ENCODE measurements around the gene ARMC10.
"Not testable (repeated sequence)": the region's sequence is repeated elsewhere in the genome, so short reads cannot be mapped to it uniquely, and the experiment has no call there.

ARMC10 gene

DNA sequence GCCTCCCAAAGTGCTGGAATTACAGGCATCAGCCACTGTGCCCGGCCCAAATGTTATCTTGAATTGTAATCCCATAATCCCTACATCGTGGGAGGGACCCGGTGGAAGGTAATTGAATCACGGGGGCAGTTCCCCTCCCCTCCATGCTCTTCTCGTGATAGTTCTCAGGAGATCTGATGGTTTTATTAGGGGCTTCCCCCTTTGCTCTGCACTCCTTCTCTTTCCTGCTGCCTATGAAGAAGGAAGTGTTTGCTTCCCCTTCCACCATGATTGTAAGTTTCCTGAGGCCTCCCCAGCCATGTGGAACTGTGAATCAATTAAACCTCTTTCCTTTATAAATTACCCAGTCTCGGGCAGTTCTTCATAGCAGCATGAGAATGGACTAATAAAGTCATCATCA lies 3.3 kb downstream of the ARMC10 start:
- DNase-seq (ENCODE audit: low read depth) = not testable (repeated sequence)

DNA sequence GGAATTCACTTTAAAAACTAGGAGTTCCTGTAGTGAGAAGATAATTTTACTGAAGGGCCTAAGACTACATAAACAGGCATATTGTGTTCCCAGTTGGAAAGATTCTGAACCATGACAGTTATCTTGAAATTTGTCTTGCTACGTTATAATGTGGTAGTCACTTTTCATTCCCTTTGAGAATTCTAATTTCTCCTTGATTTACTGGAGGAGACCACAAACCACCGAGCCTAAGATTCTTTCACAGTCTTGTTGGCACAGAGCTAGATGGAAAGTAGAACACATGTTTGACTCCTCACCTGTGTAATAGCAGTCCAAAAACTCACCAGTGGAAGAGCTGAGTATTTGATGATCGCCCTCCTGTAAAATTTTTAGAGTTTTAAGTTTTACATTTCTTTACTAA lies 4.9 kb downstream of the ARMC10 start:
- DNase-seq (ENCODE audit: low read depth) = no peak

DNA sequence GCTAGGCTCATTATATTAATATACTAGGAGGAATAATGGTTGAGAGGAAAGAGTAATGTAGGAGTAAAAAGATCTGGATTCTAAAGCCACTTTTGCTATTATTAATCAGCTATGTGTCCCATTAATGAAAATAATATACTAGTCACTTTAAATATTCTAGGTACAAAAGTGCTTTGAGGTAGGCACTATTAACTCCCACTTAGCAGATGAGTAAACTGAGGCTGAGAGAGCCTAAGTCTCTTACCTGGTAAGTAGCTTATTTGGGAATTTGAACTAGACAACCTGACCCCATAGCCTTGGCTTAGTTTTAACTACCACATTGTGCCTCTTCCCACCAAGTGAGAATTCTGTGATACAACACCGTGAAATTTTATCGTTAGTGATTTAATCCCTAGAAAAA lies 6.0 kb downstream of the ARMC10 start:
- DNase-seq (ENCODE audit: low read depth) = no peak

DNA sequence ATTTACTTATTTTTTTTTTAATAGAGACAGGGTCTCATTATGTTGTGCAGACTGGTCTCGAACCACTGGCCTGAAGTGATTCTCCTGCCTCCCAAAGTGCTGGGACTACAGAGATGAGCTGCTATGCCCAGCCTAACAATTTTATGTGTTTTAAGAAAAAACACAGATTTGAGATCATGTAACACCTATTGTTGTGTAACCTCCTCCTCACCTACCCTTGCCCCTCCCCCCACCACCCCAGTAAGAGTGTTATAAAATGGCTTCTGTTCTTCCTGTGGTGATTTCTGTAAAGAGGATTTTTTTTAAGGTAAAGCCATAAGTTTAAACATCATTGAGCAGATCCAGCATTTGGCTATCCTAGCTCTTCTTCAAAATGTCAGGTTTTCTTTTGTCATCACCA lies 7.6 kb downstream of the ARMC10 start:
- DNase-seq (ENCODE audit: low read depth) = no peak

DNA sequence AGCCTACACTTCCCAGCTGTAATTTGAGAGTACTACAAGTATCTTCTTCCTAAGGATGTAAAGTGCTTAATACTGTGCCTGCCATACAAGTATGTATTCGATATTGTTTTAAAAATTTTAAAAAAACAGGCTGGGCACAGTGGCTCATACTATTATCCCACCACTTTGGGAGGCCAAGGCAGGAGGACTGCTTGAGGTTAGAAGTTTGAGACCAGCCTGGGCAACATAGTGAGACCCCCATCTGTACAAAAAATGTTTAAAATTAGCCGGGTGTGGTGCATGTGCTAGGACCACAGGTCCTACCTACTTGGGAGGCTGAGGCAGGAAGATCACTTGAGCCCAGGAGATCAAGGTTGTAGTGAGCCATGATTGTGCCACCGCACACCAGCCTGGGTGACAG lies 8.3 kb downstream of the ARMC10 start:
- no peak for DNase-seq (ENCODE audit: low read depth)

DNA sequence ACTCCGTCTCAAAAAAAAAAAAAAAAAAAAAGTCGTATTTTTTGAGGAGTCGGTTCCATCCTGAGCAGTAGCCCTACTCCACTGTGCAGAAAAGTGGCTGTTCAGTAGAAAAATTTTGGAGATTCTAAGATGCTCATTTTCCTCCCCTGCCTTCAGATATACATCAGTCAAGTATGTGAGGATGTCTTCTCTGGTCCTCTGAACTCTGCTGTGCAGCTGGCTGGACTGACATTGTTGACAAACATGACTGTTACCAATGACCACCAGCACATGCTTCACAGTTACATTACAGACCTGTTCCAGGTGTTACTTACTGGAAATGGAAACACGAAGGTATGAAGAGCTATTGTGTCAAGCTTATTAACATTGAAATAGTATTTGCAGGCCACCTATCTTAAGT lies 17.4 kb downstream of the ARMC10 start:
- not testable (repeated sequence) for DNase-seq (ENCODE audit: low read depth)

DNA sequence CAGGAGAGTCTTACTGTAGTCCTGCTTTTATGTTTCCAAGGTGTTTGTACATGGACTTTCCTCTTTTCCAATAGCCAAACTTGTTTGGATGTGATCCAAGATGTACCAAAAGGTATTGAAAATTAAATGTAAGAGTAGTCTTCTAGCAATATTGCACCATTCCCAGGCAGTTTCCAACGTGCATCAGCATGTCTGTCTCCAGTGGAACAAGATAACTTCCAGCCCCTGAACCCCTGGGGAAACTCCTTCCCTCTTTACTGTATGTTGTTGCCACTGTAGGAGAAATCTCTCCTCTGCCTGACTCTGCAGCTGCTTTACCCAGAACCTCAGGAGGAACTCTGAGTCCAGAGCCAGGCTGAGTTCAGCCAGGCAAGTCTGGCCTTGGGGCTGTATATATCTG lies 18.5 kb downstream of the ARMC10 start:
- no peak for DNase-seq (ENCODE audit: low read depth)

DNA sequence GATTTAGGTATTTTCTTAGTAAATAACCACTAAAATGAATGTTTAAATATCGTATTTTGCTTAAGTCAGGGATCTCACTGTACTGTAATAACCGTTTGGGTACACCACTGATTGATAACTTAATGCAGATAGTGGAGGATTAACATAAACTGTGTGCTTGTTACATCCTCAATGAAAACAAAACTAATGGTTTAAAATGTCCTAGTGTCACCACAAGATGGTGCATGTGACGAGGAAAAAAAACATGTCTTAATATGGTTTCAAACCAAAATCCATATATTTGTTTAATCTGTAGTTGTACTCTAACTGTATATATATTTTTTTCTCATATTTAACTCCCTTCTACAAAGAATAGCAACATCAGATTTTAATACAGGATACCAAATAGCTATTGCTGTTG lies 19.2 kb downstream of the ARMC10 start:
- DNase-seq (ENCODE audit: low read depth) = no peak

DNA sequence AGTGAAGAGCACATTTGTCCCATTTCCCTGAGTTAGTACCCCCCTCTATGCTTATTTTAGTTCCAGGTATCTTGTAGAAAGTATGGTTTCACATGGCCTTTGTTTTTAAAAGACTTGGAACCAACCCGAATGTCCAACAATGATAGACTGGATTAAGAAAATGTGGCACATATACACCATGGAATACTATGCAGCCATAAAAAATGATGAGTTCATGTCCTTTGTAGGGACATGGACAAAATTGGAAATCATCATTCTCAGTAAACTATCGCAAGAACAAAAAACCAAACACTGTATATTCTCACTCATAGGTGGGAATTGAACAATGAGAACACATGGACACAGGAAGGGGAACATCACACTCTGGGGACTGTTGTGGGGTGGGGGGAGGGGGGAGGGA lies 20.6 kb downstream of the ARMC10 start:
- DNase-seq (ENCODE audit: low read depth) = not testable (repeated sequence)

DNA sequence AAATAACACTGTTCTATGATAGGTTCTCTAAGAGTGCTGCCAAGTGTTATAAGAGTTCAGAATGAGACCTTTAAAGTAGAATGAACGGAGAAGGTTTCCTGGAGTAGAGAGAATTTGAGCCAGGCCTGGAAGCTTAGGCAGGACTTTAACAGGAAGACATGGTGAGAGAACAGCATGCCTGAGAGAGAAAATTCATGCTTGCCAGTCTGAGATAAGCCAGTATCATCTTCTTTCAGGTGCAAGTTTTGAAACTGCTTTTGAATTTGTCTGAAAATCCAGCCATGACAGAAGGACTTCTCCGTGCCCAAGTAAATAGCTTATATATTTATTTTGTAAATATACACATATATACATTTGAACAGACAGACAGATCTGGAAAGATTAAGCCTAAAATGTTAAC lies 22.1 kb downstream of the ARMC10 start:
- no peak for DNase-seq (ENCODE audit: low read depth)

DNA sequence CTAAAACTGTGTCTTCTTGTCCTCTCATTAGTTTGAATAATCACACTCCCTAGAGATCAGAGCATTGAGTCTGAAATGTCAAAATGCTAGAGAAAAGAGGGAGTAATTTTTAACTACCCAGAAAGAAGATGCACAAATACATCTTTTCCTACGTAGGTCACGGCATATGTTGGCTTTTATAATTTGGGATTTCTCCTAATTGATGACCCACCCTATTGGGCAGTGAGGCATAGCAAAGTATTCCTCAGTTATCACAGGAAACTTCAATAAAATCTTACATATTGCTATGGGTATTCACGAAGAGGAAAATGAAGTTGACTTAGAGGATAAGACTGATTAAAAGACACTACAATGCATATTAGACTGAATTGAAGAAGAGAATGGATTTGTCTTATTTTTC lies 25.4 kb downstream of the ARMC10 start:
- DNase-seq (ENCODE audit: low read depth) = no peak

DNA sequence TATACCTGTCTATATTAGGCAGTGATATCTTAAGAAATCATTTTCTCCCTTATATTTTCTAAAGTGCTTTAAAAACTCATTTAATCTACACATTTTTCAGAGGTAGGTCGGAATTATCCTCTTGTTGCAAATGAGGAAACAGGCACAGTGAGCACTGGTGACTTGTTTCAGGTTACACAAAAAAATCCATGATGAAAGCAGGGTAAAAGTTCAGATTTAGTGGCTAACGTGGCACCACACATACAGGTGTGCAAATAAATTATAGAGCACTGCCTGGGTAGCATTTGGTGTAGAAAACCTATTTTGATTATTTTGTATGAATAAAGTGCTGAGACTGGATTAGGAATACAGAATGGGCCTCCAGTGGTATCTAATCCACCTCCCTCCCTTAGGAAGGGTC lies 26.6 kb downstream of the ARMC10 start:
- DNase-seq (ENCODE audit: low read depth) = no peak

DNA sequence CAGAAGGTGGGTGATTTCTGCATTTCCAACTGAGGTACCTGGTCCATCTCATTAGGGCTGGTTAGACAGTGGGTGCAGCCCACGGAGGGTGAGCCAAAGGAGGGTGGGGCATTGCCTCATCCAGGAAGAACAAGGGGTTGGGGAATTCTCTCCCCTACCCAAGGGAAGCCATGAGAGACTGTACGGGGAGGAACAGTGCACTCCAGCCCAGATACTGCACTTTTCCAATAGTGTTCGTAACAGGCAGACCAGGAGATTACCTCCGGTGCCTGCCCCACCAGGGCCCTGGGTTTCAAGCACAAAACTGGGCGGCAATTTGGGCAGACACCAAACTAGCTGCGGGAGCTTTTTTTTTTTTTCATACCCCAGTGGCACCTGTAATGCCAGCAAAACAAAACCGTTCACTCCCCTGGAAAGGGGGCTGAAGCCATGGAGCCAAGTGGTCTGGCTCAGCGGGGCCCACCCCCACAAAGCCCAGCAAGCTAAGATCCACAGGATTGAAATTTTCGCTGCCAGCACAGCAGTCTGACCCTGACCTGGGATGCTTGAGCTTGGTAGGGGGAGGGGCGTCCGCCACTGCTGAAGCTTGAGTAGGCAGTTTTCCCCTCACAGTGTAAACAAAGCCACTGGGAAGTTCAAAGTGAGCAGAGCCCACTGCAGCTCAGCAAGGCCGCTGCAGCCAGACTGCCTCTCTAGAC lies 31.2 kb downstream of the ARMC10 start:
- no peak for DNase-seq (ENCODE audit: low read depth)

DNA sequence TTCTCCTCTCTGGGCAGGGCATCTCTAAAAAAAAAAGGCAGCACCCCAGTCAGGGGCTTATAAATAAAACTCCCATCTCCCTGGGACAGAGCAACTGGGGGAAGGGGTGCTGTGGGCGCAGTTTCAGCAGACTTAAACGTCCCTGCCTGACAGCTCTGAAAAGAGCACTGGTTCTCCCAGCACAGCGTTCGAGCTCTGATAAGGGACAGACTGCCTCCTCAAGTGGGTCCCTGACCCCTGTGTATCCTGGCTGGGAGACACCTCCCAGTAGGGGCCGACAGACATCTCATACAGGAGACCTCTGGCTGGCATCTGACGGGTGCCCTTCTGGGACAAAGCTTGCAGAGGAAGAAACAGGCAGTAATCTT lies 31.7 kb downstream of the ARMC10 start:
- DNase-seq (ENCODE audit: low read depth) = not testable (repeated sequence)

DNA sequence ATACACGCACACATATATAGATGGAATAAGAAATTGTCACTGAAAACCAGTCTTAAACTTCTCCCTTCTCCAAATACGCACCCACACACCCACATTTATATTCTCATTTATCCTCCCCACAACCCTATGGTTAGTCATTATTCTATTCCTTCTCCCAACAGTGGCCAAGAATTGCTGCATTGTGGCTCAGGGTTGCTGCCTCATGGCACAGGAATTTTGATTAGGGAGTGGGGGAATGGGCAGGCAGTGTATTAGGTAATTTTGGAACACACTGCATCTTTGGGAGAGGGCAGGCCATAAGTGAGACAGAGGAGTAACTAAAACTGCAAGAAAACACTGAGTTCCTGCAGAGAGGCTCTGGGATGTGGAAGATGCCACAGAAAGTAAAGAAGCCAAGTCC lies 38.2 kb downstream of the ARMC10 start:
- no peak for DNase-seq (ENCODE audit: low read depth)

DNA sequence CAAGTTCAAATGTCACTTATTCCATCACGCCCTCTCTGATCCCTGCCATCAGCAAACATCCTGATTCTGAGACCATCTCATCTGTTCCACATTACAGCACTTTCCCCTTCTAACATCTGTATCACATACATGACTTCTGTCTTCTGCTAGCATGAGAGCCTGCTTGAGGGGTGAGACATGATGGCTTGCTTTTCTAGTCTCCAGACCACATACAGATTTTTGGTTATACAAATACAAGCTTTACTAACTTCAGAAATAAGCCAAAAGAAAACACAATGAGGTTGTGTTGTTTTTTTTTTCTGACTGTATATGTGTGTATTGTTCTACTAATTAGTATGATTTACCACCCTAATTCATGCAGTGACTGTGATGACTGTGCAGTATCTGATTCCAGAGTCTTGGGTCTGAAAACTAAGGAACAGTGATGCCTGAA lies 39.7 kb downstream of the ARMC10 start:
- DNase-seq (ENCODE audit: low read depth) = no peak

DNA sequence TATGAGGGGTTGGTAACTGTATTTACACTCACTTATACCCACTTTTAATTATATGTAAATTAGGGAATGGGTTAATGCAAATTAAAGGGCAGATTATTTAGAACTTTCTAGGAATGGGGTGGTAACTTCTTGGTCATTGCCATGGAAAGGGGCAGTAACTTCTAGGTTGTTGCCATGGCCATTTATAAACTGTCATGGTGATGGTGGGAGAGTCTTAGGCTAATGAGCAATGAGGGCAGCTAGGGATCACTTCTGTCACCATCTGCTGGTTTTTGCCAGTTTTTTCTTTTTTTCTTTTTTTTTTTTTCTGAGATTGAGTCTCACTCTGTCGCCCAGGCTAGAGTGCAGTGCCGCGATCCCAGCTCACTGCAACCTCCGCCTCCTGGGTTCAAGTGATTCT lies 40.8 kb downstream of the ARMC10 start:
- DNase-seq (ENCODE audit: low read depth) = no peak

DNA sequence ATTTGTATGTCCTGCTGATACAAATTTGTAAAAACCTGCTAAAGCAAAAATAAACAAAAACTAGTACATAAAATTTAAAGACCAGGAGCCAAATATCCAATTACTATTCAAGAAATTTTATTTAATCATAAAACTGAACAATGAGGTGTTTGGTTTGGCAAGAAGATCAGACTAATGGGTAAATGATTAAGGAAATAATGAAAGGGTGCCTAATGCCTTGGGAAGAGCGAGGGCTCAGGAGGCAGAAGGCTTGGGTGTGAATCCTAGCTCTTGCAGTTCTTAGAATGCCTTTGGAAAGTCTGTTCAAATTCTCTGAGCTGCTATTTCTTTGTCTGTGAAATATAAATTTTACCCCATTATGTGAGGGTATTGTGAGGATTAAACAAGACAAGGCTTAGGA lies 41.6 kb downstream of the ARMC10 start:
- DNase-seq (ENCODE audit: low read depth) = no peak

DNA sequence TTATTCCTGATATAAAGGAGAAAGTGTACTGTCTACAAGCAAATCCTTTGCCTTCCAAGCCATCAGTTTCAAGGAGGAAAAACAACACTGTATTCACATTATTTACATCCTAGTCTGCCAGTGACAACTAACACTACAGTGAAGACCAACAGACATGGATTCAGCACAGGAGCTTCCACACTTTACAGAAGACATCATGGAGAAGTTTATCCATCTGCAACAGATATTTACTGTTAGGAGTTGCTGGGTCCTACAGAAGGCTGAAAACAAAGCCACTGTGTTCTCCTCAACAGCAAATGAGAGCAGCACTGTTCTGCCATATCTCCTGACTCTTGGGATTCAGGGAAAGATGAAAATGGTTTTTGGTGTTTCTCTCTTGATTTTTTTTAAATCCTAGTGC lies 42.1 kb downstream of the ARMC10 start:
- no peak for DNase-seq (ENCODE audit: low read depth)

DNA sequence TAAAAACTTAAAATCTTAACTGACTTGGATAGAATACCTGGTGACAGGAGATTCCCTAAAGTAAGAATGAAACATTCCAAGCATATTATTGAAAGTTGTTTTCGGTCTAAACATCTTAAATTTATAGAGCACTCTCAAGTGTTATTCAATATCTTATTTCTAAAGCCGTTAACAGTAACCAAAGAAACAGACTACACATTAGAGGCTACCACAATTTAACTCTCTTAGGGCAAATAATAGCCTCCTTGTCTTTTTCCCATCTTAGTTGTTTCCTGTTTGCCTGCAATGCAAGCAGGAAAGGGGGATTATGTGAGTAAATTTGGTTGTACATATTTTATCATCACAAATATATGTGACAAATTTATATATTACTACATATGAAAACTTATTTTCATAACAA lies 42.5 kb downstream of the ARMC10 start:
- no peak for DNase-seq (ENCODE audit: low read depth)

DNA sequence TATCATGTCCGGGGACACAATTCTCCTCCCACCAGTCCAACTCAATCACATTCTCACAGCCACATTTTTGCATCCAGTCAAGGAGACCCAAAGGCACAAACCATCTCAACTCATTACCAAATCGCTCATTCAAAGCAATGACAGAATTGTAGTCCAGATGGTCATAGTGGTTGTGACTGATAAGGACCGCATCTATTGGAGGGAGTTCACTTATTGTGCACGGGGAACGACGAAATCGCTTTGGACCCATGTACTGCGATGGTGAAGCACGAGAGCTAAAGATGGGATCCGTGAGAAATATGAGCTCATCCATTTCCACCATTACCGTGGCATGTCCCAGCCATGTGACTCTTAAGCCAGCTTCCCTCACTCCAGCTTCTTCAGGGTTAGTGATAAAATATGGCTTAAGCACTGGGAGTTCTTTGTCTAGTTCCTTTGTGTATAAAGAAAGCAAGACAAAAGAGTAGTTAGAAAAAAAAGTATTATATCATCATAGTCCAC lies 44.9 kb downstream of the ARMC10 start:
- no peak for DNase-seq (ENCODE audit: low read depth)

DNA sequence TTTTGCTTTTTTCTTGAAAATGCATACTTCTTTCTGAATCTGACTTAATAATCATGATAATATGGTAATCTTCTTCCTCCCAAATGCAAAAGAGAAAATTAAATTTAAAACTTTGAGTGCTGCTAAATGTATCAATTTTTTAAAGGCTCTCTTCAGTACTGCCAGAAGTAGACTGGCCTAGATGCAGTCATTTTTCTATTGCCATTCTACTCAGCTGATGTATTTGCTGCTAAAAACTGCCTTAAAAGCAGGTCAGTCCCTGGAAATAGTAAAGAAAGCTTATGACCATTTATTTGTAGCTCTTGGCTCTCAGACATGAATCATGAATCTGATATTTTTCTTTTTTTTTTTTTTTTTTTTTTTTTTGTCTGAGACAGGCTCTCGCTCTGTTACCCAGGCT lies 45.4 kb downstream of the ARMC10 start:
- no peak for DNase-seq (ENCODE audit: low read depth)

DNA sequence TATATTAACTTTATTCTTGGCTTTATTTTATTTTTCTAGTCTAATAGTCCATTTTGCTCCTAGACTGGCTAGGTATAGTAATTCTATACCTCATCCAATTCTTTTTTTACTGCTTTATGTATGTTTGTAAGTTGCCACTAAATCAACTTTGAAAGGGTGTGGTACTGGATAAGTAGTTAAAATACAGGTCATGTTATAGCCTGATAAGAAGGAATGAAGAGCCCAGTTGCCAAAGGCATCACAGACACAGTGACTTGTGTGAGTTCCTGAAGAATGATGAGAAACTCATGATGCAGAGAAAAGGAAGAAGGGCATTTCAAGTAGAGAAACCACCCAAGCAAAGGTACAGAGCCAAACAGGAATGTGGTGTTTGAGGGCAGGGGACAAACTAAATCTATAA lies 46.7 kb downstream of the ARMC10 start:
- DNase-seq (ENCODE audit: low read depth) = no peak

DNA sequence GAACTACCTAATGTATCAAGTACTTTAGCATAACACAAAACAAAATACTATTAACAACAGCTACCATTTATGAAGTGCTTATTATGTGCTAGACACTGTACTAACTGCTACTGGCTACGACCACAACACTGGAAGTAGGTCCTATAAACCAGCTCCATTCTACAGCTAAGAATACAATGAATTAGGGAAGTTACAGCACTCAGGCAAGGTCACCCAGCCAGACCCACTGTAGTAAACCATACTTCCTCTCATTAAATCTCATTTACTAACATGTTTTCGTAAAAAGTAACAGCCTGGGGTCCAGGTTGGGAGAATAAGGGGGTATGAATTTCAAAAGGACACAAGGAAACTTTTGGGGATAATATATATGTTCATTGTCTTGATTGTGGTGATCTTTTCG lies 48.6 kb downstream of the ARMC10 start:
- DNase-seq (ENCODE audit: low read depth) = no peak

Measured in T-helper 22 cell (primary cell).